Measurements from ENCODE around the gene MYO1E.

DNA sequence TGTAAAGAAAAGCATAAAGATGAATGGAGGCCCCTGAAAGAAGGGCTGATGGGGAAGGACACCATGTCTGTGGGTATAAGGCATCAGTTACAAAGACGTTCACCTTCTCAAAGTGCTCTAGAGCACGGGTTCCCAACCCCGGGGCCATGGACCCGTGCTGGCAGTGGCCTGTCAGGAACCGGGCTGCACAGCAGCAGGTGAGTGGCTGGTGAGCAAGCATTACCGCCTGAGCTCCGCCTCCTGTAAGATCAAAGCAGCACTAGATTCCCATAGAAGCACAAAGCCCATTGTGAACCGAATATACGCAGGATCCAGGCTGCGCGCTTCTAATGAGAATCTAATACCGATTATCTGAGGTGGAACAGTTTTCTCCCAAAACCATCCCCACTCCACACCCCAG lies 25.7 kb downstream of the MYO1E start:
- no peak for TF ChIP-seq POLR2A (IDR thresholded peaks at IDR 0.05)
- TF ChIP-seq, protein P1, sequence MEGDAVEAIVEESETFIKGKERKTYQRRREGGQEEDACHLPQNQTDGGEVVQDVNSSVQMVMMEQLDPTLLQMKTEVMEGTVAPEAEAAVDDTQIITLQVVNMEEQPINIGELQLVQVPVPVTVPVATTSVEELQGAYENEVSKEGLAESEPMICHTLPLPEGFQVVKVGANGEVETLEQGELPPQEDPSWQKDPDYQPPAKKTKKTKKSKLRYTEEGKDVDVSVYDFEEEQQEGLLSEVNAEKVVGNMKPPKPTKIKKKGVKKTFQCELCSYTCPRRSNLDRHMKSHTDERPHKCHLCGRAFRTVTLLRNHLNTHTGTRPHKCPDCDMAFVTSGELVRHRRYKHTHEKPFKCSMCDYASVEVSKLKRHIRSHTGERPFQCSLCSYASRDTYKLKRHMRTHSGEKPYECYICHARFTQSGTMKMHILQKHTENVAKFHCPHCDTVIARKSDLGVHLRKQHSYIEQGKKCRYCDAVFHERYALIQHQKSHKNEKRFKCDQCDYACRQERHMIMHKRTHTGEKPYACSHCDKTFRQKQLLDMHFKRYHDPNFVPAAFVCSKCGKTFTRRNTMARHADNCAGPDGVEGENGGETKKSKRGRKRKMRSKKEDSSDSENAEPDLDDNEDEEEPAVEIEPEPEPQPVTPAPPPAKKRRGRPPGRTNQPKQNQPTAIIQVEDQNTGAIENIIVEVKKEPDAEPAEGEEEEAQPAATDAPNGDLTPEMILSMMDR (IDR thresholded peaks at IDR 0.05): no peak
- no peak for TF ChIP-seq EP300 (IDR thresholded peaks at IDR 0.05; ENCODE audit: low read depth)

Data from transverse colon (tissue), 3 donors.